ENCODE data around the gene DLG4.

Gene DLG4

GRCh38 chr17:7234083-7234951, 14.7 kb upstream of the DLG4 start, which contains the start of gene DVL2:
TSS of gene DVL2 (minus strand) at chr17:7234517. CDS start at chr17:7234262, 255 bp downstream.
- DNase-seq (ENCODE audit: extremely low read depth, low read depth) = peak; percentile 86
- TF ChIP-seq CTCF (IDR thresholded peaks at IDR 0.05; ENCODE audit: low read depth, low read length) = no peak

- no peak for TF ChIP-seq CTCF (IDR thresholded peaks at IDR 0.05; ENCODE audit: low read depth, low read length)
- DNase-seq (ENCODE audit: extremely low read depth, low read depth) = no peak
These were observed 14.1 kb upstream of the DLG4 start for GRCh38 chr17:7233701-7234082.

- no peak for TF ChIP-seq CTCF (IDR thresholded peaks at IDR 0.05; ENCODE audit: low read depth, low read length)
- no peak for DNase-seq (ENCODE audit: extremely low read depth, low read depth)
These were observed 12.5 kb upstream of the DLG4 start for GRCh38 chr17:7232114-7232513.

GRCh38 chr17:7229504-7229903, 9.9 kb upstream of the DLG4 start:
- TF ChIP-seq CTCF (IDR thresholded peaks at IDR 0.05; ENCODE audit: low read depth, low read length) = no peak
- DNase-seq (ENCODE audit: extremely low read depth, low read depth) = no peak

- no peak for DNase-seq (ENCODE audit: extremely low read depth, low read depth)
- TF ChIP-seq CTCF (IDR thresholded peaks at IDR 0.05; ENCODE audit: low read depth, low read length) = no peak
These were observed 9.3 kb upstream of the DLG4 start for GRCh38 chr17:7228920-7229319.

GRCh38 chr17:7226721-7227710, 7.4 kb upstream of the DLG4 start:
- no peak for DNase-seq (ENCODE audit: extremely low read depth, low read depth)
- no peak for TF ChIP-seq CTCF (IDR thresholded peaks at IDR 0.05; ENCODE audit: low read depth, low read length)
